Liver (tissue), 3 donors: Measurements from ENCODE around the gene CCDC33.

Experiments used
- EGR1 ChIP-seq, 2 donors: IDR thresholded peaks; 2 replicates each; pipeline ENCODE4 v1.6.1; 2016 to 2018; ENCODE audit warnings: antibody characterized with exemption in 2 of 2, low read depth in 2 of 2
- FOXA1 ChIP-seq: IDR thresholded peaks from 2 replicates; pipeline ENCODE4 v1.6.1; 2016; ENCODE audit warnings: antibody characterized with exemption
- FOXA2 ChIP-seq: IDR thresholded peaks from 2 replicates; pipeline ENCODE4 v1.6.1; 2016; ENCODE audit warnings: antibody characterized with exemption
- GABPA ChIP-seq, 2 donors: IDR thresholded peaks in 1 of 2; conservative IDR thresholded peaks in 1 of 2; 2 replicates each; pipeline ENCODE4 v1.6.1; 2016; ENCODE audit warnings: antibody characterized with exemption in 2 of 2, mild to moderate bottlenecking in 1 of 2, moderate library complexity in 1 of 2
- JUND ChIP-seq, 2 donors: IDR thresholded peaks; 2 replicates each; pipeline ENCODE4 v1.6.1; 2016; ENCODE audit warnings: antibody characterized with exemption in 2 of 2
- MAX ChIP-seq: IDR thresholded peaks from 2 replicates; pipeline ENCODE4 v1.6.1; 2016; ENCODE audit warnings: antibody characterized with exemption
- RAD21 ChIP-seq, 2 donors: IDR thresholded peaks; 2 replicates each; pipeline ENCODE4 v1.6.1; 2016; ENCODE audit warnings: antibody characterized with exemption in 2 of 2, mild to moderate bottlenecking in 2 of 2
- RXRA ChIP-seq, 2 donors: IDR thresholded peaks; 2 replicates each; pipeline ENCODE4 v1.6.1; 2017 to 2018; ENCODE audit warnings: antibody characterized with exemption in 2 of 2, mild to moderate bottlenecking in 1 of 2
- SP1 ChIP-seq: IDR thresholded peaks from 2 replicates; pipeline ENCODE4 v1.6.1; 2018; ENCODE audit warnings: antibody characterized with exemption, mild to moderate bottlenecking
- TAF1 ChIP-seq: conservative IDR thresholded peaks from 2 replicates; pipeline ENCODE4 v1.6.1; 2016; ENCODE audit warnings: antibody characterized with exemption, mild to moderate bottlenecking
- TF ChIP-seq, protein P1 (sequence below): fragments of 150-350 bp; IDR thresholded peaks from 2 replicates; pipeline ENCODE4 v1.5.1; 2017; ENCODE audit warnings: improper control_type of control experiment, low read depth, low read length; ENCODE audit not compliant: missing input control
- TF ChIP-seq, protein P2 (sequence below): IDR thresholded peaks from 2 replicates; pipeline ENCODE4 v1.6.1; 2016; ENCODE audit warnings: antibody characterized with exemption
- TF ChIP-seq, protein P3 (sequence below): IDR thresholded peaks from 2 replicates; pipeline ENCODE4 v1.6.1; 2016; ENCODE audit warnings: antibody characterized with exemption
- donor health status: healthy.
- donor health status: healthy.

DNA sequence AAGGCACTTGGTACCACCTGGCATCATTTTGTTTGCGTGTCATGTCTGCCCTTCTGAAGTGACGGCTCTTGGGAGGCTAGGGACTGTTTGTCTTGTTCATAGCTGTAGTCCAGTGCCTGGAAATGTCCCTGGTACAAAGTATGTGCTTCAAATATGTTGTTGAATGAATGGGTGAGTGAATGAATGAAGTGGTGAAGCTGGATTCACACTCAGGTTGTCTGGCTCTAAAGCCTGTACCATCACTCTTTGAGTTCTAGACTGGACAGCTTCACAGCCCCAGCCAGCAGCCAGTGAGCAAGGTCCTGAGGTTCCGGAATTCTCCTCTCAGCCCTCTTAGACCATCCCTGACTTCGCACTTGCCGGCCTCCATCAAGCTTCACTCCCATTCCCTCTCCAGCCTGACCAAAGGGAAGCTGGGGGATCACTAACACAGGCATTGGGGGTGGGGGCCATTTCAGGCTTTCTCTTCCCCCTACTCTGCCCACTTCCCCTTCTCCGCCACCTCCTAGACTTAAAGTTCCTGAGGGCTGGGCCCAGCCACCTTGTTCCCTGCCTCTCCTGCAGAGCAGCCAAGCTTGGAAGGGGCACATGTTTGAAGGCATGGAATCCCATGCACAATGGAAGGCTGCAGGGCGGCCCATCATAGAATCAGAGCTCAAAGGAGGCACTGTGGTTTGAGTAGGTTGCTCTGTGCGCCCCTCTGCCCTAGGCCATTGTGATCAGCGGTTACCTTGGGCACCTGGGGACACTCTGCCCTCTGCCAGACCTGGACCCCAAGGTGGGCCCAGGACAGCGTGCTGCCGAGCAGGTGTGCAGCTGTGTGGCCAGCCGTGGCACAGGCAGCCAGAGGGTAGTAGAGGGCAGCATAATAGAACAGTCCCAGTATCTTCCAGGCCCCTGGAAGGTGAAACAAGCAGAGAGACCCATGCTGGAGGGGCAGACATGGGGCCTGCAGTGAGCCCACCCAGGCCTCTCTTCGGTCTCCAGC, 41.3 kb upstream of the CCDC33 start:
- TF ChIP-seq RXRA (IDR thresholded peaks at IDR 0.05) (no peak), GABPA (IDR thresholded peaks at IDR 0.05 in 1 of 2, conservative IDR thresholded peaks at IDR 0.05 in 1 of 2) (no peak), FOXA2 (no peak), FOXA1 (no peak), JUND (IDR thresholded peaks at IDR 0.05) (no peak), RAD21 (IDR thresholded peaks at IDR 0.05) (no peak), SP1 (no peak), MAX (no peak), EGR1 (IDR thresholded peaks at IDR 0.05; ENCODE audit: low read depth in 2 of 2) (no peak), TAF1 (no peak)
- TF ChIP-seq, protein P1, sequence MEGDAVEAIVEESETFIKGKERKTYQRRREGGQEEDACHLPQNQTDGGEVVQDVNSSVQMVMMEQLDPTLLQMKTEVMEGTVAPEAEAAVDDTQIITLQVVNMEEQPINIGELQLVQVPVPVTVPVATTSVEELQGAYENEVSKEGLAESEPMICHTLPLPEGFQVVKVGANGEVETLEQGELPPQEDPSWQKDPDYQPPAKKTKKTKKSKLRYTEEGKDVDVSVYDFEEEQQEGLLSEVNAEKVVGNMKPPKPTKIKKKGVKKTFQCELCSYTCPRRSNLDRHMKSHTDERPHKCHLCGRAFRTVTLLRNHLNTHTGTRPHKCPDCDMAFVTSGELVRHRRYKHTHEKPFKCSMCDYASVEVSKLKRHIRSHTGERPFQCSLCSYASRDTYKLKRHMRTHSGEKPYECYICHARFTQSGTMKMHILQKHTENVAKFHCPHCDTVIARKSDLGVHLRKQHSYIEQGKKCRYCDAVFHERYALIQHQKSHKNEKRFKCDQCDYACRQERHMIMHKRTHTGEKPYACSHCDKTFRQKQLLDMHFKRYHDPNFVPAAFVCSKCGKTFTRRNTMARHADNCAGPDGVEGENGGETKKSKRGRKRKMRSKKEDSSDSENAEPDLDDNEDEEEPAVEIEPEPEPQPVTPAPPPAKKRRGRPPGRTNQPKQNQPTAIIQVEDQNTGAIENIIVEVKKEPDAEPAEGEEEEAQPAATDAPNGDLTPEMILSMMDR, result no peak
- TF ChIP-seq, protein P2, sequence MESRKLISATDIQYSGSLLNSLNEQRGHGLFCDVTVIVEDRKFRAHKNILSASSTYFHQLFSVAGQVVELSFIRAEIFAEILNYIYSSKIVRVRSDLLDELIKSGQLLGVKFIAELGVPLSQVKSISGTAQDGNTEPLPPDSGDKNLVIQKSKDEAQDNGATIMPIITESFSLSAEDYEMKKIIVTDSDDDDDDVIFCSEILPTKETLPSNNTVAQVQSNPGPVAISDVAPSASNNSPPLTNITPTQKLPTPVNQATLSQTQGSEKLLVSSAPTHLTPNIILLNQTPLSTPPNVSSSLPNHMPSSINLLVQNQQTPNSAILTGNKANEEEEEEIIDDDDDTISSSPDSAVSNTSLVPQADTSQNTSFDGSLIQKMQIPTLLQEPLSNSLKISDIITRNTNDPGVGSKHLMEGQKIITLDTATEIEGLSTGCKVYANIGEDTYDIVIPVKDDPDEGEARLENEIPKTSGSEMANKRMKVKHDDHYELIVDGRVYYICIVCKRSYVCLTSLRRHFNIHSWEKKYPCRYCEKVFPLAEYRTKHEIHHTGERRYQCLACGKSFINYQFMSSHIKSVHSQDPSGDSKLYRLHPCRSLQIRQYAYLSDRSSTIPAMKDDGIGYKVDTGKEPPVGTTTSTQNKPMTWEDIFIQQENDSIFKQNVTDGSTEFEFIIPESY, result no peak
- TF ChIP-seq, protein P3, sequence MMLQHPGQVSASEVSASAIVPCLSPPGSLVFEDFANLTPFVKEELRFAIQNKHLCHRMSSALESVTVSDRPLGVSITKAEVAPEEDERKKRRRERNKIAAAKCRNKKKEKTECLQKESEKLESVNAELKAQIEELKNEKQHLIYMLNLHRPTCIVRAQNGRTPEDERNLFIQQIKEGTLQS, result no peak
